Endothelial cell (in vitro differentiated cells): ENCODE results near the gene CIC. TPM values are rescaled to one million over a fixed set of nuclear protein-coding genes. Genes with fewer than 3 reads are reported as not detected.

Experiments
- DNase-seq: peaks from one replicate; pipeline ENCODE4 v3.0.0; 2021; ENCODE audit warnings: low spot score
- H3K27ac Mint-ChIP-seq: one replicate; pipeline ENCODE4 v1.8.0; 2021; ENCODE audit warnings: mixed read lengths, inconsistent platforms; ENCODE audit not compliant: unreplicated experiment
- H3K27me3 Mint-ChIP-seq: one replicate; pipeline ENCODE4 v1.8.0; 2021; ENCODE audit warnings: mild to moderate bottlenecking, moderate library complexity, mixed read lengths, inconsistent platforms; ENCODE audit not compliant: unreplicated experiment
- H3K36me3 Mint-ChIP-seq: one replicate; pipeline ENCODE4 v1.8.0; 2021; ENCODE audit warnings: mild to moderate bottlenecking, low read depth, mixed read lengths, inconsistent platforms; ENCODE audit not compliant: unreplicated experiment
- H3K4me1 Mint-ChIP-seq: one replicate; pipeline ENCODE4 v1.8.0; 2021; ENCODE audit warnings: mild to moderate bottlenecking, mixed read lengths, inconsistent platforms; ENCODE audit not compliant: unreplicated experiment
- H3K4me3 Mint-ChIP-seq: one replicate; pipeline ENCODE4 v1.8.0; 2021; ENCODE audit warnings: mild to moderate bottlenecking, mixed read lengths, inconsistent platforms; ENCODE audit not compliant: unreplicated experiment
- H3K9me3 Mint-ChIP-seq: one replicate; pipeline ENCODE4 v1.8.0; 2021; ENCODE audit warnings: mixed read lengths, inconsistent platforms; ENCODE audit not compliant: unreplicated experiment
- total RNA-seq: library from RNA; stranded (reverse); fragmentation: NEBNext Ultra II Directional; extraction: Animal tissue kit (Norgen Biotek cat#: 25700); gene quantifications from one replicate; pipeline ENCODE4 v1.2.1, GENCODE V29; 2021; ENCODE audit not compliant: unreplicated experiment
- TF ChIP-seq, protein P1 (sequence below): fragments of 200-600 bp; sonication (generic); IDR thresholded peaks from one replicate; pipeline ENCODE4 v1.5.0; 2021; ENCODE audit warnings: antibody characterized with exemption; ENCODE audit not compliant: unreplicated experiment

CIC gene
- total RNA-seq, 1 donor from 2014 or later, result 85.7 TPM

DNA sequence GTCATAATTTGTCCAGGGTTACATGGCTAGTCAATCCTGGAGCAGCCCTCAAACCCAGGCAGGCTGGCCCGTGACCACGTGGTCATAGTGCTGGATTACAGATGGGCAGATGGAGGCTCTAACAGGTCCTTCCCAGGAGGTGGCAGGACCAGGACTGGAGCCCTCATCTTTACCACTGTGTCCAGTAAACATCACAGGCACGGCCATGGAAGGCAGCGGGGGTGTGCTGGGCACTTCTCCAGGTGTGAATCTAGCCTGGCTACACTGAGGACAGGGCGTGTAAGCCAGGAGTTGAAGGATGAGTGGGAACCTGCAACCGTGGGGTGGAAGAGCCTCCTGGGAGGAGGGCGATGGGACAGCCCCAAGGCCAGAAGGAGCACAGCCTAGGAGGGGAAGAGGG, 6.1 kb downstream of the CIC start:
- H3K4me3 Mint-ChIP-seq, result peak overlapping the region; percentile 77
- H3K27ac Mint-ChIP-seq, result no peak overlapping the region
- TF ChIP-seq, protein P1, sequence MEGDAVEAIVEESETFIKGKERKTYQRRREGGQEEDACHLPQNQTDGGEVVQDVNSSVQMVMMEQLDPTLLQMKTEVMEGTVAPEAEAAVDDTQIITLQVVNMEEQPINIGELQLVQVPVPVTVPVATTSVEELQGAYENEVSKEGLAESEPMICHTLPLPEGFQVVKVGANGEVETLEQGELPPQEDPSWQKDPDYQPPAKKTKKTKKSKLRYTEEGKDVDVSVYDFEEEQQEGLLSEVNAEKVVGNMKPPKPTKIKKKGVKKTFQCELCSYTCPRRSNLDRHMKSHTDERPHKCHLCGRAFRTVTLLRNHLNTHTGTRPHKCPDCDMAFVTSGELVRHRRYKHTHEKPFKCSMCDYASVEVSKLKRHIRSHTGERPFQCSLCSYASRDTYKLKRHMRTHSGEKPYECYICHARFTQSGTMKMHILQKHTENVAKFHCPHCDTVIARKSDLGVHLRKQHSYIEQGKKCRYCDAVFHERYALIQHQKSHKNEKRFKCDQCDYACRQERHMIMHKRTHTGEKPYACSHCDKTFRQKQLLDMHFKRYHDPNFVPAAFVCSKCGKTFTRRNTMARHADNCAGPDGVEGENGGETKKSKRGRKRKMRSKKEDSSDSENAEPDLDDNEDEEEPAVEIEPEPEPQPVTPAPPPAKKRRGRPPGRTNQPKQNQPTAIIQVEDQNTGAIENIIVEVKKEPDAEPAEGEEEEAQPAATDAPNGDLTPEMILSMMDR, result no peak
- peaks cover 28% of the 10 kb centered on the region for H3K36me3 Mint-ChIP-seq
- peaks cover 11% of the 10 kb centered on the region for H3K27me3 Mint-ChIP-seq
- no peaks in the 10 kb centered on the region for H3K9me3 Mint-ChIP-seq
- DNase-seq, result no peak
- H3K4me1 Mint-ChIP-seq, result peaks cover 44% of the 10 kb centered on the region

DNA sequence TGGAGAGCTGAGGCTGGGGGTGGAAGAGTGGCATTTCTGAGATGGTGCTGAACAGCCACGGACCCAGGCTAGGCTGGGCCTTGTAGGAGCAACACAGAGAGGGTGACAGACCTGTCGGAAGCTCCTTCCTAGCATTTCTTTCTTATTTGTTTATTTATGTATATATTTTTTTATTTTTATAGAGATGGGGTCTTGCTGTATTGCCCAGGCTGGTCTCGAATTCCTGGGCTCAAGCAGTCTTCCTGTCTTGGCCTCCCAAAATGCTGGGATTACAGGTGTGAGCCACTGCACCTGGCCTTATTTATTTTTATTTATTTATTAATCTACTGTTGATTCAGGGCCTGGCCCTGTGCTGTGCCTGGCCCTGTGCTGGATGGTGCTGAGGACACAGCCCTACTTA, 6.5 kb downstream of the CIC start:
- Mint-ChIP-seq H3K4me1 (peaks cover 40% of the 10 kb centered on the region), H3K27ac (no peak overlapping the region), H3K36me3 (peaks cover 28% of the 10 kb centered on the region), H3K4me3 (peak overlapping the region; percentile 77), H3K9me3 (no peaks in the 10 kb centered on the region), H3K27me3 (peaks cover 9% of the 10 kb centered on the region)
- no peak for DNase-seq
- TF ChIP-seq, protein P1, result no peak

DNA sequence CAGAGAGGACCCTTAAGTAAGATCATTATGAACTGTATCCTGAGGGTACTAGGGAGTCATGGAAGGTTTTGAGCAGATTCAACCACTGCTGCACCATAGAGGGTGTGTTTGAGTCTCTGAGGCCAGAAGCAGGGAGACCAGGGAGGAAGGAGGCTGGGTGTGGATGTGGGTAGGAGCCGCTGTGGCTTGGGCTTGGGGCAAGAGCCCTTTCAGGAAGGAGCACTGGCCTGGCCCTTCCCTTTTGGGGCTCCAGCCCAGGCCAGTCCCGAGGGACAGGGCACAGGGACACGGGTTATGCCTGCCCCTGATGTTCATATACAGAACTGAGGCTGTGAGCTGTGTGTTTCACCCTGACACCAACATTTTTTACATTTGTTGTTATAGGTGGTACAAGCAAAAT, 7.2 kb downstream of the CIC start:
- H3K27ac Mint-ChIP-seq, result no peak overlapping the region
- TF ChIP-seq, protein P1, result no peak
- H3K36me3 Mint-ChIP-seq, result peaks cover 27% of the 10 kb centered on the region
- peaks cover 34% of the 10 kb centered on the region for H3K4me1 Mint-ChIP-seq
- no peak for DNase-seq
- H3K27me3 Mint-ChIP-seq, result peaks cover 9% of the 10 kb centered on the region
- no peaks in the 10 kb centered on the region for H3K9me3 Mint-ChIP-seq
- peak overlapping the region; percentile 78 for H3K4me3 Mint-ChIP-seq

DNA sequence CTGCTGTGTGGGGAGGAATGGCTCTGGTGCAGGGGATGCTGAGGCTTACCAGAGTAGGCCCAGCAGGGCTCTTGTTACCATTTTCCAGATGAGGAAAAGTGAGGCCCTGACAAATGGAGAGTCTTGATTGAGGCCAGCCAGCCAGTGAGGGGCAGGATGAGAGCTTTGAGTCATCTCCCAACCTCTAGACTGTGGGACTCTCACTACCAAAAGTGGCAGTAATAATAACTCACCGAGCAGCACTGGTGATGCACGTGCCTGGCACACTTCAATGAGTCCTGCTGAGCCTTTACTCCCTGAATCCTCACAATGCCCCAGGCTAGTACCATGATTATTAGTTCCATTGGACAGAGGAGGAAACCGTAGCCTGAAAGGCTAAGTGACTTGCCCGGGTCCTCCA, 7.8 kb downstream of the CIC start:
- H3K27me3 Mint-ChIP-seq, result peaks cover 9% of the 10 kb centered on the region
- peaks cover 22% of the 10 kb centered on the region for H3K36me3 Mint-ChIP-seq
- H3K27ac Mint-ChIP-seq, result no peak overlapping the region
- no peak overlapping the region for H3K4me3 Mint-ChIP-seq
- no peak for DNase-seq
- peaks cover 33% of the 10 kb centered on the region for H3K4me1 Mint-ChIP-seq
- no peaks in the 10 kb centered on the region for H3K9me3 Mint-ChIP-seq
- TF ChIP-seq, protein P1, result no peak

DNA sequence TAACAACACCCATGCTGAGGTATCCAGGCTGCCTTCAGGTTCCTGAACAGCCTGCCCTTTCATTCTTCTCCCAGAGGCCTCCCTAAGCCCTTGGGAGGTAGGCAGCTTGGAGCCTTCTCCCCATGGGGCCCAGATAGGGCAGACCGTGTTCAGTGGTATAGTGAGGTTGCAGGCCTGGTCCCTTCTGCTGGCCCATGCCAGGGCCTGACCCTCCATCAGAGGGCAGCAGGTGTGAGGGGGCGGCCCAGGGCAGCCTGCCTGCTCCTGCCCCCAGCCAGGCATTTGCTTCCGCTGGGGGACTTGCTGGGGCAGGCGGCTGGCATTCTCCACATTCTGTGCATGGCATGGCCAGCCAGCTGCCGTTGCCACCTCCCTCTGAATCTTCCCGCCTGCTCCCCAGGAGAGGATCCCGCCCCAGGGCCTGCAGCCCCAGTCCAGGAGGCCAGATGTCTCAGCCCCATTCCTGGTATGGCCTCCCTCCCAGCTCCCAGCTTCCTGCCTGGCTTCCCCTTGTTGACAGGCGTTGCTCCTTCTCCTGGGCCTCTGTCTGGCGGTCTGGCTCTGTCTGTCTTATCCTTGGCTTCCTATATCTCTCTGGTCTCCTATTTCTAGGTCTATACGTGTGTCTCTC, 8.9 kb downstream of the CIC start:
- H3K4me1 Mint-ChIP-seq, result peaks cover 38% of the 10 kb centered on the region
- TF ChIP-seq, protein P1, result no peak
- DNase-seq, result no peak
- no peaks in the 10 kb centered on the region for H3K9me3 Mint-ChIP-seq
- H3K4me3 Mint-ChIP-seq, result peak overlapping the region; percentile 94
- H3K27ac Mint-ChIP-seq, result peak overlapping the region; percentile 89
- peaks cover 22% of the 10 kb centered on the region for H3K36me3 Mint-ChIP-seq
- peaks cover 9% of the 10 kb centered on the region for H3K27me3 Mint-ChIP-seq
